H9 (cell line): ENCODE results near the gene THSD4. TPM values are rescaled to one million over a fixed set of nuclear protein-coding genes. Genes with fewer than 3 reads are reported as not detected.

Experiments used
- DNase-seq: peaks from one replicate; pipeline ENCODE4 v3.0.0-alpha.2; 2017
- H2AFZ ChIP-seq: one replicate; pipeline ENCODE4 v1.6.1; 2013; ENCODE audit warnings: mild to moderate bottlenecking, low read length, control low read depth, moderate library complexity
- H2AK5ac ChIP-seq: 2 replicates; pipeline ENCODE4 v1.6.1; 2013; ENCODE audit warnings: low read length, control low read depth, mixed read lengths; ENCODE audit not compliant: insufficient read length
- H2BK120ac ChIP-seq: one replicate; pipeline ENCODE4 v1.6.1; 2013; ENCODE audit warnings: low read depth, mild to moderate bottlenecking, low read length, control low read depth, inconsistent platforms; ENCODE audit not compliant: poor library complexity, severe bottlenecking
- H2BK12ac ChIP-seq: 2 replicates; pipeline ENCODE4 v1.6.1; 2013; ENCODE audit warnings: low read length, control low read depth, mixed read lengths, low read depth; ENCODE audit not compliant: insufficient read length
- H2BK15ac ChIP-seq: 2 replicates; pipeline ENCODE4 v1.6.1; 2013; ENCODE audit warnings: low read depth, low read length, control low read depth
- H2BK20ac ChIP-seq: one replicate; pipeline ENCODE4 v1.6.1; 2013; ENCODE audit warnings: low read depth, mild to moderate bottlenecking, low read length, control low read depth, inconsistent platforms; ENCODE audit not compliant: poor library complexity, severe bottlenecking
- H2BK5ac ChIP-seq: 2 replicates; pipeline ENCODE4 v1.6.1; 2013; ENCODE audit warnings: low read length, control low read depth, mixed read lengths; ENCODE audit not compliant: insufficient read length
- H3K14ac ChIP-seq: 2 replicates; pipeline ENCODE4 v1.6.1; 2013; ENCODE audit warnings: low read length, control low read depth; ENCODE audit not compliant: insufficient read depth
- H3K18ac ChIP-seq: 2 replicates; pipeline ENCODE4 v1.6.1; 2013; ENCODE audit warnings: low read depth, mild to moderate bottlenecking, mixed read lengths, low read length, control low read depth; ENCODE audit not compliant: insufficient read length
- H3K23ac ChIP-seq: 2 replicates; pipeline ENCODE4 v1.6.1; 2013; ENCODE audit warnings: low read length, control low read depth, mixed read lengths, low read depth; ENCODE audit not compliant: insufficient read length
- H3K23me2 ChIP-seq: 2 replicates; pipeline ENCODE4 v1.6.1; 2013; ENCODE audit warnings: low read depth, mild to moderate bottlenecking, mixed read lengths, low read length, control low read depth; ENCODE audit not compliant: insufficient read length, poor library complexity, severe bottlenecking
- H3K27ac ChIP-seq: 2 replicates; pipeline ENCODE4 v1.5.1; 2013; ENCODE audit warnings: low read length, control low read depth, mixed read lengths, low read depth; ENCODE audit not compliant: insufficient read length
- H3K27me3 ChIP-seq: 2 replicates; pipeline ENCODE4 v1.6.1; 2013; ENCODE audit warnings: low read length, control low read depth, inconsistent platforms; ENCODE audit not compliant: insufficient read depth
- H3K4ac ChIP-seq: 2 replicates; pipeline ENCODE4 v1.6.1; 2013; ENCODE audit warnings: low read depth, mild to moderate bottlenecking, control low read depth, inconsistent platforms, low read length, moderate library complexity
- H3K4me1 ChIP-seq: 2 replicates; pipeline ENCODE4 v1.6.1; 2013; ENCODE audit warnings: low read length, control low read depth, inconsistent platforms; ENCODE audit not compliant: insufficient read depth
- H3K4me2 ChIP-seq: 2 replicates; pipeline ENCODE4 v1.6.1; 2013; ENCODE audit warnings: low read length, control low read depth, mixed read lengths; ENCODE audit not compliant: insufficient read length, insufficient read depth
- H3K56ac ChIP-seq: 2 replicates; pipeline ENCODE4 v1.6.1; 2013; ENCODE audit warnings: low read depth, mild to moderate bottlenecking, mixed read lengths, low read length, control low read depth; ENCODE audit not compliant: insufficient read length
- H3K79me1 ChIP-seq: 2 replicates; pipeline ENCODE4 v1.6.1; 2013; ENCODE audit warnings: low read depth, mild to moderate bottlenecking, moderate library complexity, low read length, control low read depth, inconsistent platforms; ENCODE audit not compliant: insufficient read depth, poor library complexity, severe bottlenecking
- H3K79me2 ChIP-seq: 2 replicates; pipeline ENCODE4 v1.6.1; 2013; ENCODE audit warnings: low read length, control low read depth, inconsistent platforms; ENCODE audit not compliant: insufficient read depth
- H3K9ac ChIP-seq: 2 replicates; pipeline ENCODE4 v1.6.1; 2013; ENCODE audit warnings: low read length, control low read depth, mixed read lengths; ENCODE audit not compliant: insufficient read length; ENCODE audit errors: extremely low read depth
- H3K9me3 ChIP-seq: one replicate; pipeline ENCODE4 v1.6.1; 2013; ENCODE audit warnings: low read depth, low read length, inconsistent platforms; ENCODE audit not compliant: control insufficient read depth
- H3T11ph ChIP-seq: one replicate; pipeline ENCODE4 v1.6.1; 2013; ENCODE audit warnings: mild to moderate bottlenecking, low read length, control low read depth, inconsistent platforms
- H4K20me1 ChIP-seq: one replicate; pipeline ENCODE4 v1.6.1; 2013; ENCODE audit not compliant: control insufficient read depth, insufficient read length, insufficient read depth
- H4K5ac ChIP-seq: 2 replicates; pipeline ENCODE4 v1.6.1; 2013; ENCODE audit warnings: low read depth, mild to moderate bottlenecking, mixed read lengths, low read length, control low read depth; ENCODE audit not compliant: insufficient read length
- H4K8ac ChIP-seq: replicated peaks from 2 replicates; pipeline ENCODE4 v1.6.1; 2013; ENCODE audit warnings: low read length, control low read depth, mixed read lengths, low read depth; ENCODE audit not compliant: insufficient read length
- H4K91ac ChIP-seq: 2 replicates; pipeline ENCODE4 v1.6.1; 2013; ENCODE audit warnings: low read depth, mild to moderate bottlenecking, moderate library complexity, mixed read lengths, low read length, control low read depth; ENCODE audit not compliant: insufficient read length
- H3K27ac Mint-ChIP-seq, 3 experiments: 2 replicates in 2 of 3; 3 replicates in 1 of 3; pipeline ENCODE4 v1.8.0; 2020 to 2021; ENCODE audit warnings: mixed read lengths in 3 of 3, mild to moderate bottlenecking in 1 of 3, moderate library complexity in 1 of 3
- H3K27me3 Mint-ChIP-seq: 2 replicates; pipeline ENCODE4 v1.8.0; 2021; ENCODE audit warnings: low read depth, mild to moderate bottlenecking, moderate library complexity, mixed read lengths
- H3K36me3 Mint-ChIP-seq, 3 experiments: 2 replicates in 2 of 3; 3 replicates in 1 of 3; pipeline ENCODE4 v1.8.0; 2020 to 2021; ENCODE audit warnings: low read depth in 3 of 3, mixed read lengths in 3 of 3; ENCODE audit not compliant: insufficient read depth in 1 of 3
- H3K4me1 Mint-ChIP-seq, 2 experiments: 2 replicates each; pipeline ENCODE4 v1.8.0; 2020; ENCODE audit warnings: mixed read lengths in 2 of 2
- H3K4me3 Mint-ChIP-seq, 2 experiments: 2 replicates in 1 of 2; 3 replicates in 1 of 2; pipeline ENCODE4 v1.8.0; 2020 to 2021; ENCODE audit warnings: mild to moderate bottlenecking in 2 of 2, mixed read lengths in 2 of 2, moderate library complexity in 1 of 2
- H3K9me3 Mint-ChIP-seq, 2 experiments: 2 replicates in 1 of 2; 3 replicates in 1 of 2; pipeline ENCODE4 v1.8.0; 2020; ENCODE audit warnings: mild to moderate bottlenecking in 2 of 2, mixed read lengths in 2 of 2, moderate library complexity in 1 of 2
- CTCF ChIP-seq: fragments of 200-600 bp; sonication (generic); conservative IDR thresholded peaks from 3 replicates; pipeline ENCODE4 v1.8.0; 2021; ENCODE audit warnings: antibody characterized with exemption, mild to moderate bottlenecking
- WGBS: extraction: QIAGEN DNeasy Blood & Tissue Kit; methylation state at CpG from one replicate; pipeline ENCODE4 v1.1.7; 2013; ENCODE audit warnings: missing lambda C conversion rate, low lambda C conversion rate, mixed read lengths; ENCODE audit not compliant: insufficient read length; ENCODE audit errors: extremely low coverage; 5-methylcytosine and 5-hydroxymethylcytosine counted together
- total RNA-seq: library from RNA; stranded (reverse); gene quantifications from 2 replicates; pipeline ENCODE4 v1.2.1, GENCODE V29; 2021

THSD4 gene
- total RNA-seq, 1 experiment from 2014 or later, result 5.5 TPM

GRCh38 chr15:71581398-71581930 is 466.2 kb downstream of the THSD4 start:
- Histone ChIP-seq H2BK12ac (no peak overlapping the region), H4K5ac (no peak overlapping the region), H2BK120ac (no peak overlapping the region), H3K4ac (no peak overlapping the region), H3K9me3 (no peaks in the 10 kb centered on the region), H3K4me1 (no peaks in the 10 kb centered on the region), H3K23me2 (no peaks in the 10 kb centered on the region), H3K4me2 (no peak overlapping the region), H3K23ac (no peak overlapping the region), H2BK15ac (no peak overlapping the region), H3K9ac (no peak overlapping the region), H4K8ac (no peak overlapping the region), H2BK5ac (no peak overlapping the region), H2AFZ (no peak overlapping the region), H3K79me1 (no peaks in the 10 kb centered on the region), H2AK5ac (no peak overlapping the region), H3K14ac (no peak overlapping the region), H3T11ph (no peak overlapping the region), H3K27me3 (no peaks in the 10 kb centered on the region), H3K27ac (no peak overlapping the region), H4K91ac (no peak overlapping the region), H2BK20ac (no peak overlapping the region), H3K56ac (no peak overlapping the region), H3K18ac (no peak overlapping the region), H3K79me2 (no peaks in the 10 kb centered on the region), H4K20me1 (no peaks in the 10 kb centered on the region)
- H3K27me3 Mint-ChIP-seq, result peaks cover 3% of the 10 kb centered on the region; the same call in 1 of the 2 replicates
- DNase-seq, result no peak
- H3K27ac Mint-ChIP-seq, result no peak overlapping the region
- H3K9me3 Mint-ChIP-seq, result peaks cover 7 to 16% of the 10 kb centered on the region in 2 experiments
- no peak overlapping the region for H3K4me3 Mint-ChIP-seq
- H3K36me3 Mint-ChIP-seq, result peaks cover 6 to 14% (median 8%) of the 10 kb centered on the region in 3 experiments; a peak in 6 of 7 replicates
- peaks cover 4% of the 10 kb centered on the region in 2 experiments; a peak in 3 of 4 replicates for H3K4me1 Mint-ChIP-seq
- TF ChIP-seq CTCF, result no peak
- WGBS, result no CpG with 5 or more reads among the region's 2 CpGs
